OCI-LY3 (cell line): ENCODE results near the gene TEPSIN.

Source experiments
- H2AFZ ChIP-seq: fragments of 200-600, 300-600 bp; shearing (Covaris generic); 2 replicates; pipeline ENCODE4 v1.6.0; 2014; ENCODE audit warnings: antibody characterized with exemption, low read depth, low read length
- H3K27ac ChIP-seq: fragments of 200-600, 300-600 bp; sonication (generic); 2 replicates; pipeline ENCODE4 v1.5.1; 2014; ENCODE audit warnings: mild to moderate bottlenecking, low read length, moderate library complexity, mixed read lengths
- H3K27me3 ChIP-seq: fragments of 200-600, 300-600 bp; sonication (generic); 2 replicates; pipeline ENCODE4 v1.6.1; 2014; ENCODE audit warnings: low read depth, low read length, mixed read lengths
- H3K36me3 ChIP-seq: fragments of 200-600, 300-600 bp; sonication (generic); replicated peaks from 2 replicates; pipeline ENCODE3; 2014; ENCODE audit warnings: low read depth, low read length, mixed read lengths
- H3K4me1 ChIP-seq: fragments of 300-600, 200-600 bp; sonication (generic); 2 replicates; pipeline ENCODE4 v1.6.1; 2014; ENCODE audit warnings: low read length, mixed read lengths
- H3K4me2 ChIP-seq: fragments of 200-600, 300-600 bp; sonication (generic); 2 replicates; pipeline ENCODE4 v1.6.1; 2014; ENCODE audit warnings: low read length, mixed read lengths
- H3K4me3 ChIP-seq: fragments of 300-600, 200-600 bp; sonication (generic); 2 replicates; pipeline ENCODE4 v1.5.1; 2014; ENCODE audit warnings: antibody characterized with exemption, mild to moderate bottlenecking, low read length, moderate library complexity
- H3K79me2 ChIP-seq: fragments of 300-600, 200-600 bp; shearing (Covaris generic); 2 replicates; pipeline ENCODE4 v1.6.1; 2014; ENCODE audit warnings: mild to moderate bottlenecking, low read length, mixed read lengths
- H3K9ac ChIP-seq: fragments of 300-600, 200-600 bp; shearing (Covaris generic); 2 replicates; pipeline ENCODE4 v1.6.0; 2014; ENCODE audit warnings: mild to moderate bottlenecking, low read length, moderate library complexity
- H3K9me3 ChIP-seq: fragments of 200-600, 300-600 bp; shearing (Covaris generic); 2 replicates; pipeline ENCODE4 v1.6.1; 2014; ENCODE audit warnings: low read length, mixed read lengths; ENCODE audit not compliant: insufficient read depth
- H4K20me1 ChIP-seq: fragments of 200-600, 300-600 bp; sonication (generic); 2 replicates; pipeline ENCODE4 v1.6.1; 2016; ENCODE audit warnings: low read length, mixed read lengths; ENCODE audit not compliant: insufficient read depth
- CTCF ChIP-seq: fragments of 200-600, 300-600 bp; sonication (generic); IDR thresholded peaks from 2 replicates; pipeline ENCODE4 v1.5.1; 2014; ENCODE audit warnings: antibody characterized with exemption, low read length, low read depth
- EZH2phosphoT487 ChIP-seq: fragments of 200-600 bp; shearing (Covaris generic); IDR thresholded peaks from 2 replicates; pipeline ENCODE4 v1.6.1; 2018; ENCODE audit warnings: antibody characterized with exemption, mixed run types, low read depth

TEPSIN gene

GRCh38 chr17:81270279-81270678, 31.4 kb upstream of the TEPSIN start:
- Histone ChIP-seq H4K20me1 (no peaks in the 10 kb centered on the region; the same call in 1 of the 2 replicates), H3K9ac (no peak overlapping the region), H3K4me3 (no peak overlapping the region), H3K79me2 (no peaks in the 10 kb centered on the region), H2AFZ (no peak overlapping the region), H3K9me3 (no peaks in the 10 kb centered on the region), H3K27me3 (no peaks in the 10 kb centered on the region), H3K27ac (no peak overlapping the region), H3K36me3 (peaks cover 29% of the 10 kb centered on the region), H3K4me1 (no peaks in the 10 kb centered on the region), H3K4me2 (no peak overlapping the region)
- TF ChIP-seq EZH2phosphoT487 = no peak
- no peak for TF ChIP-seq CTCF

DNA sequence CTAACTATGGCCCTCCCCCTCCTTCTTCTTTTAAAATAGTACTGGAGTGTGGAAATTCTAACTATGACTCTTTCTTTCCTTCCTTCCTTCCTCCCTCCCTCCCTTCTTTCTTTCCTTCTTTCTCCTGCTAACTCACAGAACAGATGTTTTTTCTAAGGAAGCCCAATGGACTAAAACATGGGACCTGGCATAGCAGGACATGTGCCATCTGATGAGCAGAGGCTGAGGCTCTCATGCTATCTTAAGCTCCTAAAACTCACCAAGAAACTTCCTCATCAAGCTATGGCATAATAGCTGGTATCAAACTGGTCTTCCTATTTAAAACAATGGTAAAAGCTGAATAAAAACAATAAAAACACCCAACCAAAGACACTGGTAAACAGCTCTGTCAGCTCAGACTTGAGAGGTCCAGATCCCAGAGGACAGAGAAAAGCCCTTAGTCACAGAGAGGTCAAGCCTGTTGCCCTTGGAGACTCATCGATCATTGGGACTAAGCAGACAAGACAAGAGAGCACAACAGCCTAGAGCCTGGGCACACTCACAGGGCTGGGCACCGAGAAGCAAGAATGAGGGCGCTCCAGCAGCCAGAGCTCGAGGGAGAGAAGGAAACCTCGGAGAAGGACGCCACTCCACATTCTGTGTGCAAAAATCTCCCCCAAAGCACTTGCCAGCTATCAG, 28.7 kb upstream of the TEPSIN start:
- no peaks in the 10 kb centered on the region for H3K4me1 ChIP-seq
- H3K36me3 ChIP-seq = peaks cover 18% of the 10 kb centered on the region
- H3K4me3 ChIP-seq = no peak overlapping the region
- H4K20me1 ChIP-seq = no peaks in the 10 kb centered on the region
- H3K27me3 ChIP-seq = no peaks in the 10 kb centered on the region
- no peak overlapping the region for H2AFZ ChIP-seq
- TF ChIP-seq CTCF (no peak), EZH2phosphoT487 (no peak)
- H3K27ac ChIP-seq = no peak overlapping the region
- no peaks in the 10 kb centered on the region for H3K9me3 ChIP-seq
- H3K4me2 ChIP-seq = no peak overlapping the region
- H3K79me2 ChIP-seq = no peaks in the 10 kb centered on the region
- H3K9ac ChIP-seq = no peak overlapping the region

- Histone ChIP-seq H3K4me2 (no peak overlapping the region), H3K4me1 (no peaks in the 10 kb centered on the region), H3K9ac (no peak overlapping the region), H3K79me2 (no peaks in the 10 kb centered on the region), H3K9me3 (no peaks in the 10 kb centered on the region), H3K4me3 (no peak overlapping the region), H2AFZ (no peak overlapping the region), H3K36me3 (peaks cover 13% of the 10 kb centered on the region), H4K20me1 (no peaks in the 10 kb centered on the region), H3K27ac (no peak overlapping the region), H3K27me3 (no peaks in the 10 kb centered on the region)
- TF ChIP-seq CTCF (no peak), EZH2phosphoT487 (no peak)
These were observed 26.7 kb upstream of the TEPSIN start for GRCh38 chr17:81265576-81265975.

GRCh38 chr17:81264640-81265039, 25.8 kb upstream of the TEPSIN start:
- no peak for TF ChIP-seq CTCF
- no peak for TF ChIP-seq EZH2phosphoT487
- Histone ChIP-seq H3K27ac (no peak overlapping the region), H3K4me2 (no peak overlapping the region), H4K20me1 (no peaks in the 10 kb centered on the region), H3K9me3 (no peaks in the 10 kb centered on the region), H3K4me1 (no peaks in the 10 kb centered on the region), H3K36me3 (peaks cover 13% of the 10 kb centered on the region), H3K4me3 (no peak overlapping the region), H2AFZ (no peak overlapping the region), H3K9ac (no peak overlapping the region), H3K27me3 (no peaks in the 10 kb centered on the region), H3K79me2 (no peaks in the 10 kb centered on the region)
